MV-4-11 (cell line): ENCODE results near the gene ALK.

ENCODE experiments used
- DNase-seq: peaks from one replicate; lab custom pipeline; 2025; lab: John Stamatoyannopoulos, UW

ALK gene

DNA sequence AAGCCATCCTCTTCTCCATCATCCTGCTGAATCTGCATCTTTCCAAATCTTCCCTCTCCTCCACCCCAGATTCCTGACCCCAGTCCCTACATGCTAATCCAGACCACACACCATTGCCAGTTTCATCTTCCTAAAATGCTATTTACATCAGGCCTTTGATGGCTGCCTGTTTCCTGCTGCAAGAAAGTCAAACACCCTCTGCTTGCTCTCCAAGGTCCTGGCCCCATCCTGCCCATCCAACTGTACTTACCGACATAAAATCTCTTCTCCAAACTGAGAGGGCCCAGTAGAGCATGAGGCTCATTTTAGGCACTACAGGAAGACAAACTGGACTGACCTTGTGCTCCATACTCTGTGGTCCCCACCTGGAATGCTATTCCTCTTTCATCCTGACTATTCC is 19.0 kb downstream of the ALK start:
- no peak for DNase-seq

DNA sequence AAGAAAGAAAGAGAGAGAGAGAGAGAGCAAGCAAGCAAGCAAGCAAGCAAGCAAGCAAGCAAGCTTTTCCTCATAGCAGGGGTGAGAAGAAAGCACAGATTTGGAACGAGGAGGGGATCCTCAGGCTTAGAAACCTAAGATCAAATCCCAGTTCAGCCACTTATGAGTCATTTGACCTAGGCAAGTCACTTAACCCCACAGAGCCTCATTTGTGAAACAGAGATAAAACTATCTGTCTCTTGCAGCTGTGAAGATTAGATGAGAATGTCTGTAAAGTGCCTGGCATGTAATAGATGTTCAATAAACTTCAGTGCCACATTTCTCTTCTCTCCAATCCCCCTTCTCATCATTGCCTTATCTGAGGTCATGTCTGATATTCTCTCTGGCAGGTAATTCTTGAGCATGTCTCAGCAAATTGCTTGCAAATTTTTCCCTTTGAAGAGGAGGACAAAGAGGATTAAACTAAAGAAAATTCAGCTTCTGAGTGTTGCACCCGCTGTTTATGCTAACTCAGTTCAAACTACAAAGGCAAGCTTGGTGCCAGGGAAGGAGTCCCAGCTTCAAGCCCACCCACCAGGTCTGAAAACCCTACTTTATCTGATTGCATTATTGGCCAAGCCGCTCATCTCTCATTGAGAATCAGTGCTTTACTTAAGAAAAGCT is 20.3 kb downstream of the ALK start:
- DNase-seq: no peak

GRCh38 chr2:29898999-29899398 is 22.4 kb downstream of the ALK start:
- DNase-seq: no peak

DNA sequence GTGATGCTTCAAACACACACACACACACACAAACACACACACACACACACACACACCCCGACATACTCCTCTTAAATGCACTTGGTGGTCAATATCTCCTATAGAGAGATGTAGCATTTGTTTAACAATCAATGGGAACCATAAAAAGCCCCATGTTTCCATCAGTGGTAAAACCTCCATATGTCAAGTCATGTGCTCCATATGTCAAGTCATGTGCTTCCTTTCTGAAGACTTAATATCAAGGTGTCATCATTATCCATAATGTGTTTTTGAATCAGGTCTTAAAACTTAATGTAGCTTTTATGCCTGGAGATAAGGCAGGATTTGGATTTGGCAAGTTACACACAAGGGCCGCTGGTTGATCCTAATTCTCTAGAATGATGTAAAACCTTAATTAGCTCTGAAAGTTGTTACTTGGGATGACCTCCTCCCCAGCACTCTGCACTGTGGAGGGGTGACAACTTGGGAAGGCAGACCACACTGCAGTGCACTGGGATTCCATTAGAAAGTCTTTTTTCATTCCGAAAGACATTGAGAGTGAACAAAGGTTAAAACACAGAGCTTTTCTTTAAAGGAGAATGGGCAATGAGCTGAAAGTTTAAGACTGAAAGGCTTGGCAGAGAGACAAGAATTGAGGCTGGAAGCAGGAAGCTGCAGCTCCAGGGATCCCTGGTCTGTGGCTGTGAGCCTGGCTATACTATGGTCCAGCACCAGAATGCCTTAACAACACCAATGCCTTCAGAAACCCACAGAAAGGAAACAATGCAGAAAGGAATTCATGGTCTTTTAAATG is 26.4 kb downstream of the ALK start:
- DNase-seq: no peak

GRCh38 chr2:29892585-29893259 is 28.7 kb downstream of the ALK start:
- DNase-seq: no peak

- DNase-seq: no peak
Measured at GRCh38 chr2:29881089-29881730, 40.2 kb downstream of the ALK start.

- no peak for DNase-seq
Measured at GRCh38 chr2:29880084-29880483, 41.3 kb downstream of the ALK start.

GRCh38 chr2:29879456-29879855 is 41.9 kb downstream of the ALK start:
- DNase-seq: no peak

GRCh38 chr2:29878898-29879297 is 42.5 kb downstream of the ALK start:
- no peak for DNase-seq

DNA sequence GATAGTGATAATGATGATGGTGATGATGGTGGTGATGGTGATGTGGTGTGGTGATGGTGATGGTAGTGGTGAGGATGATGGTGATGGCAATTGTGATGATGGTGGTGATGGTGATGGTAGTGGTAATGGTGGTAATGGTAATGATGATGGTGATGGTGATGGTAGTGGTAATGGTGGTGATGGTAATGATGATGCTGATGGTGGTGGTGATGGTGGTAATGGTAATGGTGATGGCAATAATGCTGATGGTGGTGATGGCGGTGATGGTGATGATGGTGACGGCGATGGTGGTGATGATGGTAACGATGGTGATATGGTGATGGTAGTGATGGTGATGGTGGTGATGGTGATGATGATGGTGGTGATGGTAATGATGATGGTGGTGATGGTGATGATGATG is 45.0 kb downstream of the ALK start:
- DNase-seq: no peak

DNA sequence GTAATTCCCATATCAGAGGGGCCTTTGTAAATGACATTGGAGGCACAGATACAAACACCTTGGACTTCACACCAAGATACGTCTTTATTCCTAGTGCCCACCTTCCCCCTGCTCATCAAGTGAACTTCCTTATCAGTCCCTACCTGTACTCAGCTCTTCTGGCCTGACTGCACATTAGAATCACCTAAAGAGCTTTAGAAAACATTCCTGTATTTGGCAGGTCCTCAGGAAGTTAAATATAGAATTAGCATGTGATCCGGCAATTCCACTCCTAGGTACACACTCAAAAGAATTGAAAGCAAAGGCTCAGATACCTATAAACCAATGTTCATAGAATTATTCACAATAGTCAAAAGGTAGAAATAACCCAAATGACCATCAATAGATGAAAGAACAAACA is 46.6 kb downstream of the ALK start:
- DNase-seq: no peak

- DNase-seq: no peak
Measured at GRCh38 chr2:29872870-29873269, 48.5 kb downstream of the ALK start.

GRCh38 chr2:29871541-29871940 is 49.8 kb downstream of the ALK start:
- no peak for DNase-seq

DNA sequence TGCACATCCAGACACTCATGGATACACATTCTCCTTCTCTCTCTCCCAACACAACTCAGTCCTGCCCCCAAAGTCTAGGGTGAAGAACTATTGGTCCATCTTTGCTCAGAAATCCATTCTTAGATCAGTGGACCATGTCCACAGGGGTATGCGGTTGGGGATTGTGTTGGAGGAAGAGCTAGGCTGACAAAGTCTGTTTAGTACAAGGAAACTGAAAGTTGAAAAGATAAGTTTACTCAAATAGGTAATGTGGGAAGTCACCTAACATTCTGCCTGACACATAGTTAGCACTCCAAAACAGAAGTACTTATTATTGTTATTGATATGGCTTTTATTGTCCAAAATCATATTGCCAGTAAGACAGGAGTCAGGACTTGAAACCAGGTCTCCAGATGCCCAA is 55.9 kb downstream of the ALK start:
- DNase-seq: no peak

- DNase-seq: no peak
Measured at GRCh38 chr2:29864988-29865387, 56.4 kb downstream of the ALK start.

- no peak for DNase-seq
Measured at GRCh38 chr2:29855924-29856639, 65.3 kb downstream of the ALK start.

GRCh38 chr2:29850794-29851193 is 70.6 kb downstream of the ALK start:
- no peak for DNase-seq

DNA sequence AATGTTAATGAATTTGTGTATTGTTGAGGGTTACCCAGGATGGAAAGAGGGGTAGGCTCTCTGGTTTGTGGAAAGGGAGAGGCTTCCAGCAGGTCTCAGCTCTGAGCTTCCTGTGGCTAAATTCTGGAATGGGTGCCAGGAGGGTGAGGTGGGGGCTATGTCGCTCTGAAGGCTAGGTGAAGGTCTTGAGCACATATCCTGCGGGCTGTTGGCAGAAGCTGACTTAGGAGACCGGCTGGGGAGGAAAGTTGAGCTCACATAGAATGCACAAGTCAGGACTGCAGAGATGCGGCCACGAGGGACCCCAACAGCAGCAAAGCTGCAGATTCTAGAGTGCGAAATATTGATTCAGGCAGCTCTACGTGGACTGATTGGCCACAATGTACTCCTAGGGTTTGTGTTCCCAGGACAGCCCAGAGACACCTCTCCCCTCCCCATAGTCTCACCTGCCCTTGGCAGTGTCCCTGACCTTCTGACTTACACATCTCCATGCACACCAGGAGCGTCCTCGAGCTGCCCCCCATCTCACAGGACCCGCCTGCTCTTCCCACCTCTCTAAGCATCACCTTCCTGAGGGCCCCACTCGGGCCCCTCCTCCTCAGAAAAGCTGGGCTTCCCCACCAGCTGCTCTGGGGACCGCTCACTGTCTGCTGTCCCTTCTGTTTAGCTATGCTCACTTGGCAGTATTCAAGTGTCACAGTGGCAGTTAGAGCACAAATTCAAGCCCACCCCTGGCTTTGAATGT is 72.6 kb downstream of the ALK start:
- no peak for DNase-seq

GRCh38 chr2:29847886-29848285 is 73.5 kb downstream of the ALK start:
- no peak for DNase-seq

- no peak for DNase-seq
Measured at GRCh38 chr2:29844713-29845326, 76.6 kb downstream of the ALK start.
